NCI-H2227 (cell line): ENCODE data around the gene ANKRD36.
"Not testable (repeated sequence)": the region's sequence is repeated elsewhere in the genome, so short reads cannot be mapped to it uniquely, and the experiment has no call there.

Experiments
- DNase-seq: peaks from one replicate; lab custom pipeline; 2025; ENCODE audit not compliant: unreplicated experiment; lab: John Stamatoyannopoulos, UW

Gene ANKRD36

DNA sequence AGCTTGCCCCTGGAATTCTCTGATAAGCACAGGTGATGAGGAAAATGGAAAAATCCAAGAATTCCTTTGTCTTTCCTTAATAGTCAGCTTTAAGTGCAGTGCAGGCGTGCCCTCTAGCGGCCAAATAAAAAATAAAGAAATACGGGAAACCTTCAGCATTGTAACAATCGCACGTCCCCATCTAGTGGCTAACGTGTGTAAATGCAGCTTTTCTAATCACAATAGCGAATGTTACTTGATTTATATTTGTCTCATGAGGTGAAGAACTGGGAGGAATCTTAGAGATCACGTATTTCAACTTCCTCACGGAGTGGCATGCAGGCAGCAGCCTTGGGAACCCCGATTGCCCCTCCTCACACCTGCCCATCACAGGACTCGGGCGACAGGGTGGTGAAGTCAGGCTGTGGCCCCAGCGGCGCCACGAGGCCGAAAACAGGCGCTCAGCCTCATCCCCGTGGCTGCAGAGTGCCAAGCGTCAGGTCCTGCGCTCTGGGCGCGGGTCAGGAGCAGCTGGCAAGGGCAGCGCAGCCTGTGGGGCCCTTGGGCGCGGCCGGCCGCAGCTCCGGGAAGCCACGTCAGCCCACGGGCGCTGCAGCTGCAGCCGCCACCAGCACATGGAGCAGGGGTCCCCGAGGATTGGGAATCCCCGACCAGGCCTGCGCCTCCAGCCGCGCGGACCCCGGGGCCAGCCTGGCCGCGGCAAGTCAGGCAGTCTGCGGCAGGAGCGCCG lies 468 bp upstream of the ANKRD36 start:
- not testable (repeated sequence) for DNase-seq

DNA sequence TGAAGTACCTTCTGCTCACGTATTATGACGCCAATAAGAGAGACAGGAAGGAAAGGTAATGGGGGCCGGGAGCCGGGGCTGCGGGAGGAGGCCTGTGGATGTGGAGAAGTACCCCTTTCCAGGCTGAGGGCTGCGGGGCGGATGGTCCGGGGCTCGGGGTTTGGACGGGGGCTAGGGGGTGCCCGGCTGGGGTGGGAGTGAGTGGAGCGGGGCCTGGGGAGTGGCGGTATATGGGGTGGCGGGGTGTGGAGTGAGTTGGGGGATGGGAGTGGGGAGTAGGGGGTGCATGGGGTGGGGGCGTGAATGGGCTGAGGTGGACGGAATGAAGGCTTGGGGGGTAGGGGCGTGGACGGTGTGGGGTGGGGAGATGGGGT lies 916 bp downstream of the ANKRD36 start:
- not testable (repeated sequence) for DNase-seq

DNA sequence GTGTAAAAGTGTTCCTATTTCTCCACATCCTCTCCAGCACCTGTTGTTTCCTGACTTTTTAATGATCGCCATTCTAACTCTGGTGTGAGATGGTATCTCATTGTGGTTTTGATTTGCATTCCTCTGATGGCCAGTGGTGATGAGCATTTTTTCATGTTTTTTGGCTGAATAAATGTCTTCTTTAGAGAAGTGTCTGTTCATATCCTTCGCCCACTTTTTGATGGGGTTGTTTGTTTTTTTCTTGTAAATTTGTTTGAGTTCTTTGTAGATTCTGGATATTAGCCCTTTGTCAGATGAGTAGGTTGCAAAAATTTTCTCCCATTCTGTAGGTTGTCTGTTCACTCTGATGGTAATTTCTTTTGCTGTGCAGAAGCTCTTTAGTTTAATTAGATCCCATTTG lies 16.1 kb downstream of the ANKRD36 start:
- not testable (repeated sequence) for DNase-seq

DNA sequence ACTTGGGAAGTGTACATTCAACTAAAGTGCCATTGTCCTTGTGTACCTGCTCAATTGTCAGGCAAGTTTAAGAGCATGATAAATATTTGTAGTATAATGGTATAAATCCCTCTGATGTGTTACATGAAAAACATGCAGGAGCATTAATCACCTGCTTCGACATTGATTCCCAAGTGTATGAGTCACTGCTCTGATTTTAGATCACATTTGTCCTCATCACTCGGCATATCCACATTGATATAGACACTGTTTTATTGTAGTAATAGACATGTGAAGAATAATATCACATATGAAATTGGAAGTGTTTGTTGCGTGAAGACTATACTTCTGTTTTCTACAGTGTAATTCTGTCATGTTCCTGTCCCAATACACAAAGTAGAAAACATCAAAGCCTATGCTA lies 31.1 kb downstream of the ANKRD36 start:
- DNase-seq = not testable (repeated sequence)

DNA sequence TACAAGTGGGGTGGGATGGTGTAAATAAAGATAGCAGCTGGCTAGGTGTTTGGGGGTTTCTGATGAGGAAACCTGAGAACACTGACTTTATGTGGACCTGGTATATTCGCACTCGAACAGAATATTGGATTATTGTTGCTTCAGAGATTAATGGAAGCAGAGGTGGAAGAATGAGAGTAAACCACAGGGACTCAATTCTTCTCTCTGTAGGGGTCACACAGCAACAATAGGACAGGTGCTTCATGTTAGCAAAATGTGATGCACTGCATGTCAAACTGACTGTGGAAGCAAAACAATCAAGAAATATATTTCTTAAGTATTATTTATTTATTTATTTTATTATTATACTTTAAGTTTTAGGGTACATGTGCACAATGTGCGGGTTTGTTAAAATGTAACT lies 53.6 kb downstream of the ANKRD36 start:
- not testable (repeated sequence) for DNase-seq

DNA sequence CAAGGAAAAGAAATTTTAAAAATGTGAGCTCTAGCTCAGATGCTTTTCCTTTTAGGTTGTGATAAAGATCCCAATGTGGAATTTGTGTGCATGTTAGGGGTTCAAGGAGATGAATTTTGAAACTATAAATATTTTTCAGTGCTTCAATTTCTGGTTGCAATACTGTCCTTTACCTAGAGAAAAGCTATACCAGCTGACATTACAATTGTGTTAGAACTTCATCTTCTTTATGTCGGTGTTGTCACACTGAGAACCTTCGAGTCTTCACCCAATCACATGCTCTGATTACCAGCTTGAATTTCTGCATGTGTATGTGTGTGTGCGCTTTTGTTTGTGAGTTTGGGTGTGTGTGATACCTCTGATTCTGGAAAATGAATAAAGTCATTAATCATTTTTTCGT lies 55.0 kb downstream of the ANKRD36 start:
- DNase-seq = not testable (repeated sequence)

DNA sequence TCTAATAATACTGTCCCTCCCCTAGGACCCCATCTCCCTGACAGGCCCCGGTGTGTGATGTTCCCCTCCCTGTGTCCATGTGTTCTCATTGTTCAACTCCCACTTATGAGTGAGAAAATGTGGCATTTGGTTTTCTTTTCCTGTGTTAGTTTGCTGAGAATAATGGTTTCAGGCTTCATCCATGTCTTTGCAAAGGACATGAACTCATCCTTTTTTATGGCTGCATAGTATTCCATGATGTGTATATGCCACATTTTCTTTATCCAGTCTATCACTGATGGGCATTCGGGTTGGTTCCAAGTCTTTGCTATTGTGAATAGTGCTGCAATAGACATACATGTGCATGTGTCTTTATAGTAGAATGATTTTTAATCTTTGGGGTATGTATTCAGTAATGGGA lies 55.6 kb downstream of the ANKRD36 start:
- not testable (repeated sequence) for DNase-seq

DNA sequence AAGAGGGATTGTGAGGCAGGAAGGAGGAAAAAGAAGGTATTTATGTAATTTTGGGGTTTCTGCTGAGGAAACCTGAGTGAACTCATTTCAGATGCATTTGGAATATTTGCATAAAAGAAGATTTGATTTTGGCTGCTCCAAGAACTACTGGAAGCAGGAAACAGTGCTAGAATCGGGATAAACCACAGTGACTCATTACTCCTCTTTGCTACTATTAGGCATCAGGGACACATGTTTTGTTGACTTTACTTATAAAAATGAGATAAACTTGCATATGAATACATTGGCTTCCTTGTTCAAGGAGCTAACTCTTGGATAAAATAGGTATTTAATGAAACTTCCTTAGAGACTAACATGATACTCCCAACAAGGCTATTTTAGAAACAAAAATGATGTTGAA lies 67.4 kb downstream of the ANKRD36 start:
- not testable (repeated sequence) for DNase-seq

DNA sequence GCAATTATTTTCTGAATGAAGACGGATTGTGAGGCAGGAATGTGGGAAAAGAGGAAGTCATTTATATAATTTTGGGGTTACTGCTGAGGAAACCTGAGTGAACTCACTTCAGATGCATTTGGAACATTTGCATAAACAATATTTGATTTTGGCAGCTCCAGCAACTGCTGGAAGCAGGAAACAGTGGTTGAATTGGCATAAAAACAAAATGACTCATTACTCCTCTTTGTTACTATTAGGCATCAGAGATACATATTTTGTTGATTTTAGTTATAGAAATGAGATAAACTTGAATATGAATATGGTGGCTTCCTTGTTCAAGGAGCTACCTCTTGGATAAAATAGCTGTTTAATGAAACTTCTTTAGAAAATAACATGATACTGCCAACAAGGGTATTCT lies 82.4 kb downstream of the ANKRD36 start:
- DNase-seq = not testable (repeated sequence)

DNA sequence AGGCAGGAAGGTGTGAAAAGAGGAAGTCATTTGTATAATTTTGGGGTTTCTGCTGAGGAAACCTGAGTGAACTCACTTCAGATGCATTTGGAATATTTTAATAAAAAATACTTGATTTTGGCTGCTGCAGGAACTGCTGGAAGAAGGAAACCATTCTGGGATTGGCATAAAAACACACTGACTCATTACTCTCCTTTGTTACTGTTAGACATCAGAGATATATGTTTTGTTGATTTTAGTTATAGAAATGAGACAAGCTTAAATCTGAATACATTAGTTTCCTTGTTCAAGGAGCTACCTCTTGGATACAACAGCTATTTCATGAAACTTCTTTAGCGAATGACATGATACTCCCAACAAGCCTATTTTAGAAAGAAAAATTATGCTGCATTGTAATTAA lies 84.3 kb downstream of the ANKRD36 start:
- not testable (repeated sequence) for DNase-seq

DNA sequence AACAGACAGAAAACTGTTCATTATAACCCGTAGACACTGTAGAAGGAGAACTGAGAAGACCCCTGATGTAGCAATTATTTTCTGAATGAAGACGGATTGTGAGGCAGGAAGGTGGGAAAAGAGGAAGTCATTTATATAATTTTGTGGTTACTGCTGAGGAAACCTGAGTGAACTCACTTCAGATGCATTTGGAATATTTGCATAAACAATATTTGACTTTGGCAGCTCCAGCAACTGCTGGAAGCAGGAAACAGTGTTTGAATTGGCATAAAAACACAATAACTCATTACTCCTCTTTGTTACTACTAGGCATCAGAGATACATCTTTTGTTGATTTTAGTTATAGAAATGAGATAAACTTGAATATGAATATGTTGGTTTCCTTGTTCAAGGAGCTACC lies 87.9 kb downstream of the ANKRD36 start:
- DNase-seq = not testable (repeated sequence)

DNA sequence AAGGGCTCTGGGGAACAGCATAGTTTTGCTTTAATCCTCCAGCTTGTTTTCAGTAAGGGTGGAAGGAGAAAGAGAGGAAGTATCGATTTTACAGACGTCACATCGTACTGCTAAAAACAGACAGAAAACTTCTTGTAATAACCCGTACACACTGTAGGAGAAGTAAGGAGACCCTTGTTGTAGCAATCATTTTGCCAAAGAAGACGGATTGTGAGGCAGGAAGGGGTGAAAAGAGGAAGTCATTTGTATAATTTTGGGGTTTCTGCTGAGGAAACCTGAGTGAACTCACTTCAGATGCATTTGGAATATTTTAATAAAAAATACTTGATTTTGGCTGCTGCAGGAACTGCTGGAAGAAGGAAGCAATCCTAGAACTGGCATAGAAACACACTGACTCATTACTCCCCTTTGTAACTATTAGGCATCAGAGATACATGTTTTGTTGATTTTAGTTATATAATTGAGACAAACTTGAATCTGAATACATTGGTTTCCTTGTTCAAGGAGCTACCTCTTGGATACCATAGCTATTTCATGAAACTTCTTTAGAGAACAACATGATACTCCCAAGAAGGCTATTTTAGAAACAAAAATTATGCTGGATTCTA lies 89.8 kb downstream of the ANKRD36 start:
- not testable (repeated sequence) for DNase-seq

DNA sequence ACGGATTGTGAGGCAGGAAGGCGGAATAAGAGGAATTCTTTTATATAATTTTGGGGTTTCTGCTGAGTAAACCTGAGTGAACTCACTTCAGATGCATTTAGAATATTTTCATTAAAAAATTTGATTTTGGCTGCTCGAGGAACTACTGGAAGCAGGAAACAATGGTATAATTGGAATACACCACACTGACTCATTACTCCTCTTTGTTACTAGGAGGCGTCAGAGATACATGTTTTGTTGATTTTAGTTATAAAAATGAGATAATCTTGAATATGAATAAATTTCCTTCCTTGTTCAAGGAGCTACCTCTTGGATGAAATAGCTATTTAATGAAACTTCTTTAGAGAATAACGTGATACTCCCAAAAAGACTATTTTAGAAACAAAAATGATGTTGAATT lies 97.4 kb downstream of the ANKRD36 start:
- no peak for DNase-seq

DNA sequence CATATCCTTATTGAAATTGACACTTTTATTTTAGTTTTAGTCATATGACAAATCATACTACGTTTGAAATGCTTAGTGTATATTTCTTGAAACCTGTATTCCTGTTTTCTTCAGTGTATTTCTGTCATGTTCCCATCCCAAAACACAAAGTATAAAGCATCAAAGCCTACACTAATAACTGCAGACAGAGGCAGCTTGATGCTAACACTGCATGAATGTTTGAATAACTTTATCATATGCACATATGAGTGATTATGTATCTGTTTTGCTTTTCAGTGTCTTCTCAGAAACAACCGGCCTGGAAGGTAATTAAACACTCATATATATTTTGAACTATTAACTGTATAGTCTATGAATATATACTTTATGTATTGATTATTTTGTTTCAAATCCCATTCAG lies 102.1 kb downstream of the ANKRD36 start:
- DNase-seq = not testable (repeated sequence)

DNA sequence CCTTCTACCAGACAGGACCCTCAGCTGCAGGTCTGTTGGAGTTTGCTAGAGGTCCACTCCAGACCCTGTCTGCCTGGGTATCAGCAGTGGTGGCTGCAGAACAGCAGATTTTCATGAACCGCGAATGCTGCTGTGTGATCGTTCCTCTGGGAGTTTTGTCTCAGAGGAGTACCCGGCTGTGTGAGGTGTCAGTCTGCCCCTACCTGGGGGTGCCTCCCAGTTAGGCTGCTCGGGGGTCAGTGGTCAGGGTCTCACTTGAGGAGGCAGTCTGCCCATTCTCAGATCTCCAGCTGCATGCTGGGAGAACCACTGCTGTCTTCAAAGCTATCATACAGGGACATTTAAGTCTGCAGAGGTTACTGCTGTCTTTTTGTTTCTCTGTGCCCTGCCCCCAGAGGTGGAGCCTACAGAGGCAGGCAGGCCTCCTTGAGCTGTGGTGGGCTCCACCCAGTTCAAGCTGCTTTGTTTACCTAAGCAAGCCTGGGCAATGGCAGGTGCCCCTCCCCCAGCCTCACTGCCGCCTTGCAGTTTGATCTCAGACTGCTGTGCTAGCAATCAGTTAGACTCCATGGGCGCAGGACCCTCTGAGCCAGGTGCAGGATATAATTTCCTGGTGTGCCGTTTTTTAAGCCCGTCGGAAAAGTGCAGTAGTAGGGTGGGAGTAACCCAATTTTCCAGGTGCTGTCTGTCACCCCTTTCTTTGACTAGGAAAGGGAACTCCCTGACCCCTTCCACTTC lies 118.1 kb downstream of the ANKRD36 start:
- DNase-seq = not testable (repeated sequence)

DNA sequence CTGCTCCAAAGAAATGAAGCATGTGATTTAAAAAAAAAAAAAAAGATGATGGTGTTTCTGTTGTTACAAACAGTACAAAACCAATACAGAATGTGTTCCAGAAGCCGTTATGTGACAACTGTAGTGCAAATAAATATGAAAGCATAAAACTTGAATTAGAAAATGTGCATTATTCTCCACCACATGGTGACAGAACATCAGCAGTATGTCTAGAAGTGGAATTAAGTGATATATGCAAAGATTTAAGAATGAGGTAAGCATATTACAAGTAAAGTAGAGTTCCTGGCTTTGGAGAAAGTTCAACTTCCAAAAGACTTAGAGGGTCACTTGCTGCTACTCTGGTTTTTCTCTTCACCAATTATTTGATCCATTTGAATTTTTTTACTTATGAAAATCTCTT lies 120.0 kb downstream of the ANKRD36 start:
- DNase-seq = not testable (repeated sequence)

DNA sequence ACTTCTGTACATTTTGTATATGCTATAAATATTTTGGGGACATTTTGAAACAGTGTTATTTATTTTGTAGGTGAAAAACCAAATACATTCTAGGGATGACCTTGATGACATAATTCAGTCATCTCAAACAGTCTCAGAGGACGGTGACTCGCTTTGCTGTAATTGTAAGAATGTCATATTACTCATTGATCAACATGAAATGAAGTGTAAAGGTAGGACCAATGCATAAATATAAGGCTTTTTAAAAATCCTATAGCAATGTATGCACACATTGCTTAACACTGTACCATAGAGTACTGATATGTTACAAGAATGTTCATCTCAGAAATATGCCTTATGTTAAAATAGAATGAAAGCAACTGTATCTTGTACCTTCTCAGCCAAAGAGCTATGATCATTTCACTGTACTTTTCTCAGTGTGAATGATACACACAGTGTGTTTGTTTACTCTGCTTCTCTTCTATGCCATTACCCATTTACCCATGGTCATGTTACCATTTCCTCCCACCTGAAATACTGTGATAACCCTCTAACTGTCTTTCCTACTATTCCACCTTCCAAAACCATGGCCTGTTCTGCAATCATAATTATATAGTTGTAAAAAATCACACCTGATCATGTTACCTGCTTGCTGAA lies 120.8 kb downstream of the ANKRD36 start:
- not testable (repeated sequence) for DNase-seq

DNA sequence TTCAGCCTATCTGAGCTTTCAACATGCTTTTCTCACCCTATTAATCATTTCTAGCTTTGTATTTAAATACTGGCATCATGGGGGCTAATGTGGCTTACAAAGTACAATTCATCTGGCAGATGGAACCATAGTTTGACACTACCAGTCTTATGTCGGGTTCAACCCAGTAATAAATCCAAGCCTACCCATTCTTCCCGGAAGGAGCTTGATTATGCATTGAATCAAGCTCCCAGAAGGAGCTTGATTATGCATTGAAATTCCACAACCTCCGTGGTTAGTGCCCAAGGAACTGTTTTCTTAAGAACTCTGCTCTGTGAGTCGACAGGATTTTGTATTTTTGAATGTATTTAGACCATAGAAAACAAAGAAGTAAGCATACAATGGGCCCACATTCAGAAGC lies 148.2 kb downstream of the ANKRD36 start:
- DNase-seq = not testable (repeated sequence)

DNA sequence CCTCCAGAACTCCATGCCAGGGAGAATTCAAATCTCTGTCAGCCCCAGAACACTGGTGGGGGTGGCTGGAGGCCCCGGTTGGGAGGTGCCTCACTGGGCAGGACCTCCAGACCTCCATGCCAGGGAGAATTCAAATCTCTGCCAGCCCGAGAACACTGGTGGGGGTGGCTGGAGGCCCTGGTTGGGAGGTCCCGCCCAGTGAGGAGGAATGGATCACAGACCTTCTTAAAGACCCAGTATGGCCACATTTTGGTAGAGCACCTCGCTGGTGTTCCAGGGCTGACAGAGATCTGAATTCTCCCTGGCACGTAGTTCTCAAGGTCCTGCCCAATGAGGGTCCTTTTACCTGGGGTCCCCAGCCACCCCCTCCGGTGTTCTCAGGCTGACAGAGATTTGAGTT lies 153.5 kb downstream of the ANKRD36 start:
- DNase-seq = not testable (repeated sequence)

DNA sequence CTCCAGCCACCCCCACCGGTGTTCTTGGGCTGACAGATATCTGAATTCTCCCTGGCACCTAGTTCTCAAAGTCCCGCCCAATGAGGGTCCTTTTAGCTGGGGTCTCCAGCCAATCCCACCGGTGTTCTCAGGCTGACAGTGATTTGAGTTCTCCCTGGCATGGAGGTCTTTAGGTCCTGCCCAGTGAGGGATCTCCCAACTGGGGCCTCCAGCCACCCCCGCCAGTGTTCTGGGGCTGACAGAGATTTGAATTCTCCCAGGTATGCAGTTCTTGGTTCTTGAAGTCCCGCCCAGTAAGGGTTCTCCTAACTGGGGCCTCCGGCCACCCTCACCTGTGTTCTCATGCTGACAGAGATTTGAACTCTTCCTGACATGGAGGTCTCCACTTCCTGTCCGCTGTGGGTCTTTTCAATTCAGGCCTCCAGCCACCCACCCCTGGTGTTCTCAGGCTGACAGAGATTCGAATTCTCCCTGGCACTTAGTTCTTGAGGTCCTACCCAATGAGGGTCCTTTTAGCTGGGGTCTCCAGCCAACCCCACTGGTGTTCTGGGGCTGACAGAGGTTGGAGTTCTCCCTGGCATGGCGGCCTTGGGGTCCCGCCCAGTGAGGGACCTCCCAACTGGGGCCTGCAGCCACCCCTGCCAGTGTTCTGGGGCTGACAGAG lies 154.6 kb downstream of the ANKRD36 start:
- no peak for DNase-seq

DNA sequence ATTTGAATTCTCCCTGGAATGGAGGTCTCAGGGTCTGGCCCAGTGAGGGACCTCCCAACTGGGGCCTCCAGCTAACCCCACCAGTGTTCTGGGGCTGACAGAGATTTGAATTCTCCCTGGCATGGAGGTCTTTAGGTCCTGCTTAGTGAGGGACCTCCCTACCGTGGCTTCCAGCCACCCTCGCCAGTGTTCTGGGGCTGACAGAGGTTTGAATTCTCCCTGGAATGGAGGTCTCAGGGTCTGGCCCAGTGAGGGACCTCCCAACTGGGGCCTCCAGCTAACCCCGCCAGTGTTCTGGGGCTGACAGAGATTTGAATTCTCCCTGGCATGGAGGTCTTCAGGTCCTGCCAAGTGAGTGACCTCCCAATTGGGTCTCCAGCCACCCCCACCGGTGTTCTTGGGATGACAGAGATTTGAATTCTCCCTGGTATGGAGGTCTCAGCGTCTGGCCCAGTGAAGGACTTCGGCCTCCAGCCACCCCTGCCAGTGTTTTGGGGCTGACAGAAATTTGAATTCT lies 155.2 kb downstream of the ANKRD36 start:
- DNase-seq = not testable (repeated sequence)
